Hepatocyte (in vitro differentiated cells): ENCODE measurements around the gene SMYD1. TPM values are rescaled to one million over a fixed set of nuclear protein-coding genes. Genes with fewer than 3 reads are reported as not detected.
A peak's percentile ranks its signal among the peaks of the same experiment; 100 is the strongest.

Experiments
- DNase-seq: peaks from one replicate; pipeline ENCODE4 v3.0.0-alpha.2; 2016; ENCODE audit warnings: low spot score
- H2AFZ ChIP-seq: fragments of 200-600 bp; sonication (generic); 2 replicates; pipeline ENCODE4 v1.6.0; 2016; ENCODE audit warnings: antibody characterized with exemption, mild to moderate bottlenecking
- H3K27ac ChIP-seq: fragments of 200-600 bp; sonication (generic); 2 replicates; pipeline ENCODE4 v1.5.1; 2016; ENCODE audit warnings: mild to moderate bottlenecking
- H3K27me3 ChIP-seq: fragments of 200-600 bp; sonication (generic); 2 replicates; pipeline ENCODE4 v1.6.1; 2016
- H3K36me3 ChIP-seq: fragments of 200-600 bp; sonication (generic); replicated peaks from 2 replicates; pipeline ENCODE4 v1.5.1; 2016; ENCODE audit warnings: low read depth; ENCODE audit not compliant: insufficient read depth
- H3K4me1 ChIP-seq: fragments of 200-600 bp; sonication (generic); 2 replicates; pipeline ENCODE4 v1.5.1; 2016; ENCODE audit warnings: mild to moderate bottlenecking, moderate library complexity; ENCODE audit not compliant: insufficient read depth
- H3K4me2 ChIP-seq: fragments of 200-600 bp; sonication (generic); 2 replicates; pipeline ENCODE4 v1.6.0; 2016
- H3K4me3 ChIP-seq: fragments of 200-600 bp; sonication (generic); 2 replicates; pipeline ENCODE4 v1.5.1; 2016; ENCODE audit warnings: mild to moderate bottlenecking
- H3K79me2 ChIP-seq: fragments of 200-600 bp; sonication (generic); 2 replicates; pipeline ENCODE4 v1.6.0; 2017; ENCODE audit warnings: mild to moderate bottlenecking
- H3K9me2 ChIP-seq: fragments of 200-600 bp; sonication (generic); replicated peaks from 2 replicates; pipeline ENCODE4 v1.6.0; 2017; ENCODE audit warnings: mild to moderate bottlenecking; ENCODE audit not compliant: insufficient read depth
- H3K9me3 ChIP-seq: fragments of 200-600 bp; sonication (generic); 2 replicates; pipeline ENCODE4 v1.5.1; 2016; ENCODE audit warnings: low read depth, mild to moderate bottlenecking
- H4K20me1 ChIP-seq: fragments of 200-600 bp; sonication (generic); 2 replicates; pipeline ENCODE4 v1.6.0; 2016; ENCODE audit warnings: mild to moderate bottlenecking; ENCODE audit not compliant: insufficient read depth, poor library complexity, severe bottlenecking
- CTCF ChIP-seq: fragments of 200-600 bp; sonication (generic); IDR thresholded peaks from 2 replicates; pipeline ENCODE4 v1.5.1; 2016; ENCODE audit warnings: antibody characterized with exemption, mild to moderate bottlenecking; ENCODE audit not compliant: poor library complexity
- EZH2 ChIP-seq: fragments of 200-600 bp; sonication (generic); IDR thresholded peaks from 2 replicates; pipeline ENCODE4 v1.6.1; 2016; ENCODE audit warnings: antibody characterized with exemption, mild to moderate bottlenecking, borderline replicate concordance
- EZH2phosphoT487 ChIP-seq: fragments of 200-600 bp; sonication (generic); IDR thresholded peaks from one replicate; pipeline ENCODE4 v1.6.1; 2018; ENCODE audit warnings: antibody characterized with exemption, mild to moderate bottlenecking, low read depth, moderate library complexity; ENCODE audit not compliant: unreplicated experiment, severe bottlenecking
- WGBS: methylation state at CpG from one replicate; pipeline ENCODE4 v1.1.6; 2016; ENCODE audit warnings: low lambda C conversion rate; ENCODE audit errors: missing lambda C conversion rate; 5-methylcytosine and 5-hydroxymethylcytosine counted together
- polyA plus RNA-seq: library from polyadenylated mRNA; unstranded; fragments of >200 nt; fragmentation: Nextera tagmentation; extraction: Ambion mirVana; gene quantifications from 2 replicates; pipeline ENCODE4 v1.2.1, GENCODE V29; 2016
- total RNA-seq: library from RNA; depleted of rRNA; stranded (reverse); fragments of >200 nt; gene quantifications from 2 replicates; pipeline ENCODE4 v1.2.3, GENCODE V29; 2014

The SMYD1 gene
- total and polyA plus RNA-seq, 2 experiments from 2014 or later: 0.10 TPM; not detected in 1

DNA sequence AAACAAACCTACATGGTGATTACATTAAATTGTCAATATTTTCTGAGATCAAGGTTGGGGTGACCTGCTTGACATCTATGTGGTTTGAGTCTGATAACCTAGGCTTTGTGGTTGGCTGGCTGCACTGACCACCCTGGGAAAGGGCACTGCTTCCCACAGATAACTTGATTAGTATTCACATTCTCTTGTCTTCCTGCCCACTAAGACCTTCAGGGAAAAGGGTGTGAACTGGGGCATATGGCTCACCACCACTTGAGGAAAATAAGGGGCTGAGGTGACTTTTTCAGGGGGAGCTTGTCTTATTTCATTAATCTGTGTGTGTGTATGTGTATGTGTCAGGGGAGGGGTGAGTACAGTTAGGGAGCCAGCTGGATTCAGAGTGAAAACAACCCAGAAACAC, 1.5 kb downstream of the SMYD1 start:
- Histone ChIP-seq H3K4me2 (no peak overlapping the region), H3K9me2 (no peaks in the 10 kb centered on the region)

GRCh38 chr2:88070055-88070454, 2.4 kb downstream of the SMYD1 start:
- no peak for DNase-seq
- Histone ChIP-seq H3K9me2 (no peaks in the 10 kb centered on the region), H3K27ac (no peak overlapping the region), H2AFZ (no peak overlapping the region), H3K4me1 (no peaks in the 10 kb centered on the region), H3K27me3 (no peaks in the 10 kb centered on the region), H3K4me2 (no peak overlapping the region), H3K4me3 (no peak overlapping the region), H3K36me3 (no peaks in the 10 kb centered on the region), H3K79me2 (no peaks in the 10 kb centered on the region), H4K20me1 (no peaks in the 10 kb centered on the region), H3K9me3 (no peaks in the 10 kb centered on the region)
- no peak for TF ChIP-seq EZH2phosphoT487
- TF ChIP-seq CTCF: no peak
- TF ChIP-seq EZH2: no peak
- WGBS: 71% methylated on average over 1 of the region's 1 CpG

More for the DNA sequence above, 1.5 kb downstream of the SMYD1 start:
- Histone ChIP-seq H3K27me3 (no peaks in the 10 kb centered on the region), H3K4me3 (no peak overlapping the region), H3K36me3 (no peaks in the 10 kb centered on the region), H3K79me2 (no peaks in the 10 kb centered on the region), H4K20me1 (no peaks in the 10 kb centered on the region), H3K9me3 (no peaks in the 10 kb centered on the region), H3K27ac (no peak overlapping the region), H2AFZ (no peak overlapping the region), H3K4me1 (no peaks in the 10 kb centered on the region)
- TF ChIP-seq CTCF (no peak), EZH2phosphoT487 (no peak), EZH2 (no peak)
- no peak for DNase-seq

DNA sequence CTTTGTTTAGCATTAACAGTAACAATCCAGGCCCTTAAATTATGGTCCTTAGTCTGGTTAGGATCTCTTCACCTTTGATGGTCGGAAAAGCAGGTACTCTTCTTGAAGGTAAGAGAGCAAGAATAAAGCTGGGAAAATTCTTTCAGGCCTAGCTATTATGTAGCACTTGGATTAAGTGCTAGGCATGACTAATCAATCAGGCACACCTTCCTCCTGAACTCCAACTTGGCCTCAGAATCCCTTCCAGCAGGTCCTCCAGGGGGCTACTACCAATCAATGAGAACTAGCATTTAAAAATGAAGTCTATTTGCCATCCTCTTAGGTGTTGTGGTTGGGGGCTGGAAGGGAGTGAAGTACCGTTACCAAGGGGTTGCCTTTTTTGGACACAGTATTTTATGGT, 3.7 kb downstream of the SMYD1 start:
- no peaks in the 10 kb centered on the region for H3K9me3 ChIP-seq
- no peak overlapping the region for H3K4me3 ChIP-seq
- no peaks in the 10 kb centered on the region for H3K79me2 ChIP-seq
- no peaks in the 10 kb centered on the region for H3K27me3 ChIP-seq
- no peak overlapping the region for H2AFZ ChIP-seq
- H4K20me1 ChIP-seq: no peaks in the 10 kb centered on the region
- H3K9me2 ChIP-seq: no peaks in the 10 kb centered on the region
- WGBS: 95% methylated on average over 2 of the region's 2 CpGs
- H3K27ac ChIP-seq: no peak overlapping the region
- no peak for DNase-seq
- TF ChIP-seq EZH2 (no peak), CTCF (no peak), EZH2phosphoT487 (no peak)
- no peaks in the 10 kb centered on the region for H3K4me1 ChIP-seq
- H3K36me3 ChIP-seq: no peaks in the 10 kb centered on the region
- no peak overlapping the region for H3K4me2 ChIP-seq

GRCh38 chr2:88074150-88074549, 6.5 kb downstream of the SMYD1 start:
- Histone ChIP-seq H2AFZ (no peak overlapping the region), H3K36me3 (no peaks in the 10 kb centered on the region), H3K4me1 (no peaks in the 10 kb centered on the region), H3K4me2 (no peak overlapping the region), H3K9me2 (no peaks in the 10 kb centered on the region), H3K27ac (peak overlapping the region; percentile 13), H4K20me1 (no peaks in the 10 kb centered on the region), H3K4me3 (no peak overlapping the region), H3K79me2 (no peaks in the 10 kb centered on the region), H3K9me3 (no peaks in the 10 kb centered on the region), H3K27me3 (no peaks in the 10 kb centered on the region)
- DNase-seq: no peak
- TF ChIP-seq EZH2 (no peak), CTCF (no peak), EZH2phosphoT487 (no peak)
